Measurements from ENCODE around the gene ARHGAP42.

ARHGAP42 gene

DNA sequence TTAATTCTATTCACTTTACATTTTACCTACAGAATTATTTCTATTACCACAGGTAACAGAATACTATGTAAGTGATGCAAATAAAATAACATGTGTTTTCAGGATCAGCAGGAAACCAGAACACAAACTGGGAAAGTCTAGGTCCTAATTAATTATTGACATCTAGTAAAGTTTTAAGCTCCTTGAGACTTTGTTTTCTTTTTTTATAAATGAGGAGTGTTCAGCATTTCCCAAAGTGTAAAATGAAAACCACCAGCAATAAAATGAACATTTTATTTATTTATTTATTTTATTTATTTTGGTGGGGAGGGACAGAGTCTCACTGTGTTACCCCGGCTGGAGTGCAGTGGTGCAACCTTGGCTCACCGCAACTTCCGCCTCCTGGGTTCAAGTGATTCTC lies 123.6 kb downstream of the ARHGAP42 start:
- H3K4me1 ChIP-seq (ENCODE audit: control insufficient read depth in 1 of 2, insufficient read depth in 1 of 2, low read depth in 1 of 2, low read length in 1 of 2), result no peaks in the 10 kb centered on the region
- TF ChIP-seq, protein P1, sequence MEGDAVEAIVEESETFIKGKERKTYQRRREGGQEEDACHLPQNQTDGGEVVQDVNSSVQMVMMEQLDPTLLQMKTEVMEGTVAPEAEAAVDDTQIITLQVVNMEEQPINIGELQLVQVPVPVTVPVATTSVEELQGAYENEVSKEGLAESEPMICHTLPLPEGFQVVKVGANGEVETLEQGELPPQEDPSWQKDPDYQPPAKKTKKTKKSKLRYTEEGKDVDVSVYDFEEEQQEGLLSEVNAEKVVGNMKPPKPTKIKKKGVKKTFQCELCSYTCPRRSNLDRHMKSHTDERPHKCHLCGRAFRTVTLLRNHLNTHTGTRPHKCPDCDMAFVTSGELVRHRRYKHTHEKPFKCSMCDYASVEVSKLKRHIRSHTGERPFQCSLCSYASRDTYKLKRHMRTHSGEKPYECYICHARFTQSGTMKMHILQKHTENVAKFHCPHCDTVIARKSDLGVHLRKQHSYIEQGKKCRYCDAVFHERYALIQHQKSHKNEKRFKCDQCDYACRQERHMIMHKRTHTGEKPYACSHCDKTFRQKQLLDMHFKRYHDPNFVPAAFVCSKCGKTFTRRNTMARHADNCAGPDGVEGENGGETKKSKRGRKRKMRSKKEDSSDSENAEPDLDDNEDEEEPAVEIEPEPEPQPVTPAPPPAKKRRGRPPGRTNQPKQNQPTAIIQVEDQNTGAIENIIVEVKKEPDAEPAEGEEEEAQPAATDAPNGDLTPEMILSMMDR (IDR thresholded peaks at IDR 0.05), result no peak
- H3K4me3 ChIP-seq (ENCODE audit: low read depth in 1 of 2, low read length in 1 of 2), result no peak overlapping the region
- no peaks in the 10 kb centered on the region for H3K36me3 ChIP-seq
- no peaks in the 10 kb centered on the region for H3K9me3 ChIP-seq
- no peaks in the 10 kb centered on the region for H3K27me3 ChIP-seq
- H3K27ac ChIP-seq, result no peak overlapping the region

DNA sequence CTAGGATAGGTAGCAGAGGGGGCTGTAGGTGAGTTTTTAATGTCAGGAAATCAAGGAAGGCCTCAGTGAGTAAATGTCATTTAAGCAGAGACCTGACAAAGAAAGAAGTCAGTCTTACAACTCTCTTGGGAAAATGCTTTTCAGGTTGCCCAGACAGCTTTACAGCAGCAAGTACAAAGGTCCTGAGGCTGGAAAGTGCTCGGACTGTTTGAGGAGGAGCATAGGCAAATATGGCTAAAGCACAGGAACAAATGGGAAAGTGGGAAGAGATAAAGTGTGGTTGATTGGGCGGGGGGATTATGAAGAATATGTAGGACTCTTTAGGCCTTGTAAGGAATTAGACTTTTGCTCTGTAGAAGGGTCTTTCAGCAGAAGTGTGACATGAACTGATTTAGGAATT lies 125.4 kb downstream of the ARHGAP42 start:
- TF ChIP-seq, protein P1 (IDR thresholded peaks at IDR 0.05), result no peak
- Histone ChIP-seq H3K9me3 (no peaks in the 10 kb centered on the region), H3K36me3 (no peaks in the 10 kb centered on the region), H3K27me3 (no peaks in the 10 kb centered on the region), H3K27ac (no peak overlapping the region), H3K4me1 (ENCODE audit: control insufficient read depth in 1 of 2, insufficient read depth in 1 of 2, low read depth in 1 of 2, low read length in 1 of 2) (no peaks in the 10 kb centered on the region), H3K4me3 (ENCODE audit: low read depth in 1 of 2, low read length in 1 of 2) (no peak overlapping the region)

DNA sequence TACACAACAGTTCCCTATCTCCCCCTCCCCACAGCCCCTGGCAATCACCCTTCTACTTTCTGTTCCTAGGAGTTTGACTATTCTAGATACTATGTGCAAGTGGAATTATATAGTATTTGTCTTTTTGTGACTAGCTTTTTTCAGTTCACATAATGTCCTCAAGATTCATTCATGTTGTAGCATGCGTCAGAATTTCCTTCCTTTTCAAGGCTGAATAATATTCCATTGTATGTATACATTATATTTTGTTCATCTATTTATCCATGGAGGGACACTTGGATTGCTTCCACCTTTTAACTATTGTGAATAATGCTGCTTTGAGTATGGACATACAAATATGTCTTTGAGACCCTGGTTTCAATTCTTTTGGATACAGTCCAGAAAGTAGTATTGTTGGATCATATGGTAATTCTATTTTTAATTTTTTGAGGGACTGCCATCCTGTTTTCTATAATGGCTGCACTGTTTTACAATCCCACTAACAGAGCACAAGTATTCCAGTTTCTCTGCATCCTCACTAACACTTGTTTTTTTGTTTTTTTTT lies 128.8 kb downstream of the ARHGAP42 start:
- Histone ChIP-seq H3K4me3 (ENCODE audit: low read depth in 1 of 2, low read length in 1 of 2) (no peak overlapping the region), H3K9me3 (no peaks in the 10 kb centered on the region), H3K4me1 (ENCODE audit: control insufficient read depth in 1 of 2, insufficient read depth in 1 of 2, low read depth in 1 of 2, low read length in 1 of 2) (no peaks in the 10 kb centered on the region), H3K27ac (no peak overlapping the region), H3K27me3 (no peaks in the 10 kb centered on the region), H3K36me3 (no peaks in the 10 kb centered on the region)
- TF ChIP-seq, protein P1 (IDR thresholded peaks at IDR 0.05), result no peak

GRCh38 chr11:100816823-100817222 lies 129.7 kb downstream of the ARHGAP42 start:
- Histone ChIP-seq H3K27ac (no peak overlapping the region), H3K9me3 (no peaks in the 10 kb centered on the region), H3K4me3 (ENCODE audit: low read depth in 1 of 2, low read length in 1 of 2) (no peak overlapping the region), H3K36me3 (no peaks in the 10 kb centered on the region), H3K4me1 (ENCODE audit: control insufficient read depth in 1 of 2, insufficient read depth in 1 of 2, low read depth in 1 of 2, low read length in 1 of 2) (no peaks in the 10 kb centered on the region), H3K27me3 (no peaks in the 10 kb centered on the region)
- TF ChIP-seq, protein P1 (IDR thresholded peaks at IDR 0.05), result no peak

- Histone ChIP-seq H3K9me3 (no peaks in the 10 kb centered on the region), H3K36me3 (no peaks in the 10 kb centered on the region), H3K27ac (no peak overlapping the region), H3K27me3 (no peaks in the 10 kb centered on the region), H3K4me3 (ENCODE audit: low read depth in 1 of 2, low read length in 1 of 2) (no peak overlapping the region), H3K4me1 (ENCODE audit: control insufficient read depth in 1 of 2, insufficient read depth in 1 of 2, low read depth in 1 of 2, low read length in 1 of 2) (no peaks in the 10 kb centered on the region)
- TF ChIP-seq, protein P1 (IDR thresholded peaks at IDR 0.05), result no peak
Measured at GRCh38 chr11:100817620-100818019, 130.5 kb downstream of the ARHGAP42 start.

- H3K27ac ChIP-seq, result no peak overlapping the region
- no peak overlapping the region for H3K4me3 ChIP-seq (ENCODE audit: low read depth in 1 of 2, low read length in 1 of 2)
- no peaks in the 10 kb centered on the region for H3K9me3 ChIP-seq
- H3K27me3 ChIP-seq, result no peaks in the 10 kb centered on the region
- H3K36me3 ChIP-seq, result no peaks in the 10 kb centered on the region
- no peaks in the 10 kb centered on the region for H3K4me1 ChIP-seq (ENCODE audit: control insufficient read depth in 1 of 2, insufficient read depth in 1 of 2, low read depth in 1 of 2, low read length in 1 of 2)
- TF ChIP-seq, protein P1 (IDR thresholded peaks at IDR 0.05), result no peak
Measured at GRCh38 chr11:100820621-100821020, 133.5 kb downstream of the ARHGAP42 start.

Measured in neutrophil (primary cell).